T-helper 22 cell (primary cell): ENCODE data around the gene ZBED3.

ENCODE experiments used
- DNase-seq: peaks from one replicate; pipeline ENCODE4 v3.0.0-alpha.2; 2020; ENCODE audit warnings: low read depth

Gene ZBED3

GRCh38 chr5:77076961-77077828 is 9.9 kb downstream of the ZBED3 start:
- peak; percentile 4 for DNase-seq

GRCh38 chr5:77074745-77075144 is 12.3 kb downstream of the ZBED3 start:
- no peak for DNase-seq

GRCh38 chr5:77073667-77074066 is 13.4 kb downstream of the ZBED3 start:
- DNase-seq, result no peak

- no peak for DNase-seq
These were observed 20.2 kb downstream of the ZBED3 start for GRCh38 chr5:77066823-77067442.

GRCh38 chr5:77066184-77066583 is 20.9 kb downstream of the ZBED3 start:
- no peak for DNase-seq

GRCh38 chr5:77065256-77065655 is 21.8 kb downstream of the ZBED3 start:
- DNase-seq, result no peak

GRCh38 chr5:77064040-77064439 is 23.0 kb downstream of the ZBED3 start:
- no peak for DNase-seq

- no peak for DNase-seq
These were observed 40.5 kb downstream of the ZBED3 start for GRCh38 chr5:77046416-77047073.

- DNase-seq, result no peak
These were observed 51.1 kb downstream of the ZBED3 start for GRCh38 chr5:77035950-77036349.

GRCh38 chr5:77033338-77033737 is 53.7 kb downstream of the ZBED3 start:
- no peak for DNase-seq

- DNase-seq, result no peak
These were observed 54.5 kb downstream of the ZBED3 start for GRCh38 chr5:77032635-77033034.

GRCh38 chr5:77031891-77032290 is 55.2 kb downstream of the ZBED3 start:
- no peak for DNase-seq

- peak; percentile 82 for DNase-seq
These were observed 56.7 kb downstream of the ZBED3 start, which contains the start of gene AGGF1 for GRCh38 chr5:77030097-77031071. AGGF1 (plus strand) TSS chr5:77030404; CDS start chr5:77030767, 363 bp downstream.

GRCh38 chr5:77029376-77029885 is 57.7 kb downstream of the ZBED3 start:
- no peak for DNase-seq

GRCh38 chr5:77028631-77029375 is 58.3 kb downstream of the ZBED3 start:
- no peak for DNase-seq

GRCh38 chr5:77024490-77024889 is 62.6 kb downstream of the ZBED3 start:
- no peak for DNase-seq

- no peak for DNase-seq
These were observed 64.3 kb downstream of the ZBED3 start for GRCh38 chr5:77022511-77023417.
